OCI-LY1 (cell line): ENCODE data around the gene RC3H1.

ENCODE experiments used
- H2AFZ ChIP-seq: fragments of 200-600 bp; sonication (generic), shearing (Covaris generic); 2 replicates; pipeline ENCODE4 v1.6.0; 2014; ENCODE audit warnings: antibody characterized with exemption, mild to moderate bottlenecking, low read length
- H3F3A ChIP-seq: fragments of 200-600 bp; sonication (generic), shearing (Covaris generic); 2 replicates; pipeline ENCODE4 v1.6.0; 2014; ENCODE audit warnings: mild to moderate bottlenecking, antibody characterized with exemption, low read length, moderate library complexity; ENCODE audit not compliant: insufficient read depth
- H3K27ac ChIP-seq: fragments of 200-600 bp; sonication (generic); 2 replicates; pipeline ENCODE4 v1.5.1; 2014; ENCODE audit warnings: low read length, mixed run types, mild to moderate bottlenecking, low read depth; ENCODE audit not compliant: poor library complexity, severe bottlenecking
- H3K27me3 ChIP-seq: fragments of 200-600 bp; sonication (generic); 2 replicates; pipeline ENCODE4 v1.6.0; 2014; ENCODE audit warnings: antibody characterized with exemption, mild to moderate bottlenecking, low read length, moderate library complexity; ENCODE audit not compliant: insufficient read depth
- H3K36me3 ChIP-seq: fragments of 200-600 bp; sonication (generic); 2 replicates; pipeline ENCODE4 v1.6.1; 2014; ENCODE audit warnings: mild to moderate bottlenecking, antibody characterized with exemption, low read length, moderate library complexity, mixed read lengths; ENCODE audit not compliant: insufficient read depth
- H3K4me1 ChIP-seq: fragments of 200-600 bp; sonication (generic); 2 replicates; pipeline ENCODE4 v1.5.1; 2014; ENCODE audit warnings: mild to moderate bottlenecking, low read length, moderate library complexity; ENCODE audit not compliant: insufficient read depth, severe bottlenecking
- H3K4me2 ChIP-seq: fragments of 200-600 bp; sonication (generic), shearing (Covaris generic); 2 replicates; pipeline ENCODE4 v1.6.1; 2014; ENCODE audit warnings: low read length
- H3K4me3 ChIP-seq: fragments of 200-600 bp; sonication (generic); 2 replicates; pipeline ENCODE4 v1.5.1; 2014; ENCODE audit warnings: low read length, low read depth, mild to moderate bottlenecking, mixed read lengths; ENCODE audit not compliant: poor library complexity, severe bottlenecking
- H3K79me2 ChIP-seq: fragments of 200-600 bp; shearing (Covaris generic); 2 replicates; pipeline ENCODE4 v1.6.1; 2016; ENCODE audit warnings: mixed run types, low read length, mixed read lengths; ENCODE audit not compliant: insufficient read depth
- H3K9ac ChIP-seq: fragments of 200-600 bp; sonication (generic), shearing (Covaris generic); 2 replicates; pipeline ENCODE4 v1.6.1; 2014; ENCODE audit warnings: mild to moderate bottlenecking, low read length, mixed read lengths
- H3K9me2 ChIP-seq: fragments of 200-600 bp; sonication (generic), shearing (Covaris generic); 2 replicates; pipeline ENCODE4 v1.6.1; 2014; ENCODE audit warnings: low read depth, mild to moderate bottlenecking, low read length, mixed read lengths
- H3K9me3 ChIP-seq: fragments of 200-600 bp; shearing (Covaris generic); 2 replicates; pipeline ENCODE4 v1.6.1; 2014; ENCODE audit warnings: low read length, mixed read lengths
- H4K20me1 ChIP-seq: fragments of 200-600 bp; sonication (generic), shearing (Covaris generic); 2 replicates; pipeline ENCODE4 v1.6.0; 2016; ENCODE audit warnings: mild to moderate bottlenecking, low read length; ENCODE audit not compliant: insufficient read depth
- EZH2 ChIP-seq: fragments of 200-600 bp; sonication (generic), shearing (Covaris generic); IDR thresholded peaks from 2 replicates; pipeline ENCODE4 v1.8.0; 2017; ENCODE audit warnings: borderline replicate concordance, mixed run types, mild to moderate bottlenecking, antibody characterized with exemption, low read length, moderate library complexity, mixed read lengths
- TF ChIP-seq, protein P1 (sequence below): fragments of 200-600 bp; sonication (generic), shearing (Covaris generic); IDR thresholded peaks from 2 replicates; pipeline ENCODE4 v1.5.1; 2017; ENCODE audit warnings: mild to moderate bottlenecking, antibody characterized with exemption, low read length, moderate library complexity, mixed read lengths

RC3H1 gene

GRCh38 chr1:174053826-174054225, 31.7 kb upstream of the RC3H1 start:
- H2AFZ ChIP-seq: no peak overlapping the region
- H3K4me3 ChIP-seq: no peak overlapping the region
- no peaks in the 10 kb centered on the region for H3K9me3 ChIP-seq
- no peaks in the 10 kb centered on the region for H3K9me2 ChIP-seq
- no peaks in the 10 kb centered on the region for H3K27me3 ChIP-seq
- H3K4me1 ChIP-seq: no peaks in the 10 kb centered on the region
- no peaks in the 10 kb centered on the region for H3K79me2 ChIP-seq
- no peaks in the 10 kb centered on the region for H3F3A ChIP-seq
- no peak overlapping the region for H3K4me2 ChIP-seq
- H4K20me1 ChIP-seq: no peaks in the 10 kb centered on the region
- no peak overlapping the region for H3K9ac ChIP-seq
- no peaks in the 10 kb centered on the region for H3K36me3 ChIP-seq
- no peak overlapping the region for H3K27ac ChIP-seq
- TF ChIP-seq, protein P1, sequence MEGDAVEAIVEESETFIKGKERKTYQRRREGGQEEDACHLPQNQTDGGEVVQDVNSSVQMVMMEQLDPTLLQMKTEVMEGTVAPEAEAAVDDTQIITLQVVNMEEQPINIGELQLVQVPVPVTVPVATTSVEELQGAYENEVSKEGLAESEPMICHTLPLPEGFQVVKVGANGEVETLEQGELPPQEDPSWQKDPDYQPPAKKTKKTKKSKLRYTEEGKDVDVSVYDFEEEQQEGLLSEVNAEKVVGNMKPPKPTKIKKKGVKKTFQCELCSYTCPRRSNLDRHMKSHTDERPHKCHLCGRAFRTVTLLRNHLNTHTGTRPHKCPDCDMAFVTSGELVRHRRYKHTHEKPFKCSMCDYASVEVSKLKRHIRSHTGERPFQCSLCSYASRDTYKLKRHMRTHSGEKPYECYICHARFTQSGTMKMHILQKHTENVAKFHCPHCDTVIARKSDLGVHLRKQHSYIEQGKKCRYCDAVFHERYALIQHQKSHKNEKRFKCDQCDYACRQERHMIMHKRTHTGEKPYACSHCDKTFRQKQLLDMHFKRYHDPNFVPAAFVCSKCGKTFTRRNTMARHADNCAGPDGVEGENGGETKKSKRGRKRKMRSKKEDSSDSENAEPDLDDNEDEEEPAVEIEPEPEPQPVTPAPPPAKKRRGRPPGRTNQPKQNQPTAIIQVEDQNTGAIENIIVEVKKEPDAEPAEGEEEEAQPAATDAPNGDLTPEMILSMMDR: no peak
- TF ChIP-seq EZH2: no peak

DNA sequence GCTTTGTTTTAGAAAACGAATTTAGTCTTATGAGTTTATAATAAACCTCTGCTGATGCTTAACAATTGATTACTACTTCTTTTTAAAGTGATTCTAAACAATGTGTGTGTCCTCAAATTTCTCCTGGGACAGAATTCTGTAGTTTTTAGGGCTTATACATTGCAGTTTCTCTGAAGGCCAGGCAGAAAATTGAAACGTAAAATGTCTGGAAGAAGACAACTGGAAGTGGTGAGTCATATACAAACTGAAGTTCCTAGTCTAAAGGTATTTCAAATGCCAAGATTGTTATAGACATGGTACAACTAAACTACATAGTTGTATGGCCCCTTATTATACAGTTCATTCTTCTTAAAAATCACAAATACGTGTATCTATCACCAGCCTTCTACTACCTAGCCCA, 30.5 kb upstream of the RC3H1 start:
- Histone ChIP-seq H3K9ac (no peak overlapping the region), H3K4me1 (no peaks in the 10 kb centered on the region), H4K20me1 (no peaks in the 10 kb centered on the region), H2AFZ (no peak overlapping the region), H3K9me3 (no peaks in the 10 kb centered on the region), H3K27me3 (no peaks in the 10 kb centered on the region), H3K79me2 (no peaks in the 10 kb centered on the region), H3K27ac (no peak overlapping the region), H3K36me3 (no peaks in the 10 kb centered on the region), H3K4me3 (no peak overlapping the region), H3F3A (no peaks in the 10 kb centered on the region), H3K4me2 (no peak overlapping the region), H3K9me2 (no peaks in the 10 kb centered on the region)
- TF ChIP-seq, protein P1: no peak
- TF ChIP-seq EZH2: no peak

DNA sequence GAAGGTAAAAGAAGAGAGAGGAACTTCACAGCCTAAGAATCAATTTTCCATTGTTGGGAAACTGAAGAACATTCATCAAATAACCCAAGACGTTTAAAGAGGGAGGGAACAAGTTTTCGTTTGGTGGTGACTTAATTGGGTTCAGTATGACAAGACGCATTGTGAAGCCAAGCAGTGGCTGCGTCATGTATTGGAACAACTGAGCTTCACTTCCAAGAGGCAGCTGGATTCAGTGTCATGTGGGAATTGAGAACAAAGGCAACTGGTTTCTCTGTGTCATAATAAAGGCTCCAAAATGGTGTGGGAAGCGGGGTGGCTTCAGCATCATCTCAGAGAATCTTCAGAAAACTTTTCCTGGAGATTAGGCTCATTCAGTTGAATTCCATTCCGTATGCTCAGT, 29.8 kb upstream of the RC3H1 start:
- Histone ChIP-seq H3K27ac (no peak overlapping the region), H3K36me3 (no peaks in the 10 kb centered on the region), H3K4me1 (no peaks in the 10 kb centered on the region), H3K4me3 (no peak overlapping the region), H2AFZ (no peak overlapping the region), H3K27me3 (no peaks in the 10 kb centered on the region), H3K9ac (no peak overlapping the region), H3K79me2 (no peaks in the 10 kb centered on the region), H3K9me2 (no peaks in the 10 kb centered on the region), H3F3A (no peaks in the 10 kb centered on the region), H4K20me1 (no peaks in the 10 kb centered on the region), H3K4me2 (no peak overlapping the region), H3K9me3 (no peaks in the 10 kb centered on the region)
- TF ChIP-seq, protein P1: no peak
- no peak for TF ChIP-seq EZH2
